Heart left ventricle (tissue), 13 donors: Measurements from ENCODE around the gene MYO15A.

Source experiments
- POLR2A ChIP-seq, 2 donors: fragments of 450-650 bp; IDR thresholded peaks; one replicate each; pipeline ENCODE4 v1.6.1; 2017; ENCODE audit warnings: antibody characterized with exemption in 2 of 2, mild to moderate bottlenecking in 2 of 2, moderate library complexity in 2 of 2
- TF ChIP-seq, protein P1 (sequence below), 12 donors: fragments of 200-600 bp; sonication (generic) in 4 of 12; IDR thresholded peaks; one replicate each; pipeline versions ENCODE4 v1.5.0 to v1.8.0; 2018 to 2022; ENCODE audit warnings: antibody characterized with exemption in 12 of 12, mild to moderate bottlenecking in 5 of 12
- donor health status: ischemic (EF 13 %, LVEDD 7.1; RV severe dilation, severe dysfunction).
- donor health status: DM: no; HTN: yes; CAD: no.
- donor health status: DM: no; HTN: no; CAD: no.
- donor health status: ischemic (EF 25% LVEDD 6.9; RV normal size, moderate dysfunction).
- donor health status: ischemic (EF 25% LVEDD 5.7; RV mildly dilated, moderate dysfunction).
- donor health status: ischemic (EF 35%, LVEDD 5.7; RV mildly dilated, moderate dysfunction).
- donor health status: nonischemic (EF 11% LVEDD 7.7; RV severe dilation, severe dysfunction).
- donor health status: DM: yes; HTN: yes; CAD: no.
- donor health status: PGD.
- donor health status: ischemic (EF 29% LVEDD 5.4; RV normal size, mild dysfunction).
- donor health status: nonischemic (EF 23%, LVEDD 6.1; RV moderate dilation, normal function).

DNA sequence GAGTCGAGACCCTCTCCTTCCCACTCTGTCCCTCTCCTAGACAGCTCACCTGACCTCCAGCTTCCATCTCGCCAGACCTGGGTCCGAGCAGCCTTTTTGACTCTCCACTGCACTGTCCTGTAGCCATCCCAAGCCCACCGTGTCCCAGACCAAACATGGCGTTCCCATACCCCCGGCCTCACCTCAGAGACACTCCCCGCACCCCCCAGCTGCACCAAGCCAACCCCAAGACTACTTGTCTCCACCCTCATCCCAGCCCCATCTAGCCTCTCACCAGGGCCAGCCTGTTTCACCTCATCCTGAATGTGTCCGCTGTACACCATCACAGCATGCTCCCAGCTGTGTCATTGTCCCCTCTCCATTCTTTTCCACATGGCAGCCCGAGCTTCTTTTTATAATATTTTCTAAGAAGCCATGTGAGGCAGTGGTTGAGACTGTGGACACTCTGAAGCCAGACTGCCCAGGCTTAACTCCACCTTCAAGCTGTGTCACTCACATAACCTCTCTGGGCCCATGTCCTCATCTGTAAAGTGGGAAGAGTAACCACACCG is 1.5 kb downstream of the MYO15A start:
- TF ChIP-seq, protein P1, sequence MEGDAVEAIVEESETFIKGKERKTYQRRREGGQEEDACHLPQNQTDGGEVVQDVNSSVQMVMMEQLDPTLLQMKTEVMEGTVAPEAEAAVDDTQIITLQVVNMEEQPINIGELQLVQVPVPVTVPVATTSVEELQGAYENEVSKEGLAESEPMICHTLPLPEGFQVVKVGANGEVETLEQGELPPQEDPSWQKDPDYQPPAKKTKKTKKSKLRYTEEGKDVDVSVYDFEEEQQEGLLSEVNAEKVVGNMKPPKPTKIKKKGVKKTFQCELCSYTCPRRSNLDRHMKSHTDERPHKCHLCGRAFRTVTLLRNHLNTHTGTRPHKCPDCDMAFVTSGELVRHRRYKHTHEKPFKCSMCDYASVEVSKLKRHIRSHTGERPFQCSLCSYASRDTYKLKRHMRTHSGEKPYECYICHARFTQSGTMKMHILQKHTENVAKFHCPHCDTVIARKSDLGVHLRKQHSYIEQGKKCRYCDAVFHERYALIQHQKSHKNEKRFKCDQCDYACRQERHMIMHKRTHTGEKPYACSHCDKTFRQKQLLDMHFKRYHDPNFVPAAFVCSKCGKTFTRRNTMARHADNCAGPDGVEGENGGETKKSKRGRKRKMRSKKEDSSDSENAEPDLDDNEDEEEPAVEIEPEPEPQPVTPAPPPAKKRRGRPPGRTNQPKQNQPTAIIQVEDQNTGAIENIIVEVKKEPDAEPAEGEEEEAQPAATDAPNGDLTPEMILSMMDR (IDR thresholded peaks at IDR 0.05), result no peak
- TF ChIP-seq POLR2A (IDR thresholded peaks at IDR 0.05), result no peak
